Heart right ventricle (tissue), 16 donors: Measurements from ENCODE around the gene TEX51. TPM values are rescaled to one million over a fixed set of nuclear protein-coding genes. Genes with fewer than 3 reads are reported as not detected.

Source experiments
- ATAC-seq, 8 donors: fragments of 200-7000 bp; cut with Tn5 transposase; one replicate each; pipeline ENCODE4 v1.9.1; 2020; ENCODE audit warnings: mild to moderate bottlenecking in 8 of 8, moderate library complexity in 8 of 8, moderate number of reproducible peaks in 1 of 8
- DNase-seq, 2 donors: peaks; one replicate each; pipeline ENCODE4 v3.0.0-alpha.2; 2020
- H3K27ac ChIP-seq, 10 donors: fragments of 200-600 bp; sonication (generic) in 2 of 10; one replicate each; pipeline versions ENCODE4 v1.5.0 to v1.8.0; 2020 to 2022; ENCODE audit warnings: mild to moderate bottlenecking in 3 of 10
- H3K27me3 ChIP-seq, 7 donors: fragments of 200-600 bp; one replicate each; pipeline ENCODE4 v1.8.0; 2021 to 2022; ENCODE audit warnings: mild to moderate bottlenecking in 2 of 7
- H3K36me3 ChIP-seq, 9 donors: fragments of 200-600 bp; sonication (generic) in 1 of 9; one replicate each; pipeline versions ENCODE4 v1.5.0 to v1.8.0; 2020 to 2022; ENCODE audit warnings: mild to moderate bottlenecking in 2 of 9
- H3K4me1 ChIP-seq, 9 donors: fragments of 200-600 bp; sonication (generic) in 1 of 9; one replicate each; pipeline versions ENCODE4 v1.5.0 to v1.8.0; 2020 to 2022; ENCODE audit warnings: mild to moderate bottlenecking in 4 of 9
- H3K4me3 ChIP-seq, 10 donors: fragments of 200-600 bp; sonication (generic) in 2 of 10; one replicate each; pipeline versions ENCODE4 v1.5.0 to v1.8.0; 2020 to 2022; ENCODE audit warnings: mild to moderate bottlenecking in 7 of 10, moderate library complexity in 2 of 10
- H3K9me3 ChIP-seq, 11 donors: fragments of 200-600 bp in 10 of 11; sonication (generic) in 2 of 11; one replicate each; pipeline versions ENCODE4 v1.5.0 to v1.8.0; 2013 to 2022; ENCODE audit warnings: mild to moderate bottlenecking in 2 of 11, control low read depth in 1 of 11, moderate library complexity in 1 of 11
- WGBS, 2 donors: extraction: QIAGEN DNeasy Blood & Tissue Kit; methylation state at CpG; one replicate each; pipeline ENCODE4 v1.1.7; 2013; ENCODE audit warnings: inconsistent platforms in 1 of 2; 5-methylcytosine and 5-hydroxymethylcytosine counted together
- intact Hi-C, 10 donors: fragments of 100-400 bp; cut with DNase I; formaldehyde crosslinking; loops; one replicate each; pipeline versions ENCODE4 v1.11.1 to v1.14.2; 2022
- polyA plus RNA-seq, 2 donors: library from polyadenylated mRNA; stranded (reverse); fragments of 200-250 nt; gene quantifications; one replicate each; pipeline ENCODE4 v1.2.3, GENCODE V29; 2013
- total RNA-seq, 10 donors: library from RNA; stranded (reverse); fragmentation: NEBNext Ultra II Directional in 3 of 10; extraction: Animal tissue kit (Norgen Biotek cat#: 25700) in 3 of 10; gene quantifications; one replicate each; pipeline versions ENCODE4 v1.2.1 to v1.2.4, GENCODE V29; 2021 to 2023
- TF ChIP-seq, protein P1 (sequence below), 9 donors: fragments of 200-600 bp; sonication (generic) in 2 of 9; IDR thresholded peaks; one replicate each; pipeline versions ENCODE4 v1.5.0 to v1.8.0; 2021 to 2022; ENCODE audit warnings: antibody characterized with exemption in 9 of 9, mild to moderate bottlenecking in 5 of 9, moderate library complexity in 1 of 9
- donor health status: Arrhythmogenic right ventricular cardiomyopathy.
- donor health status: ischemic (EF 13 %, LVEDD 7.1; RV severe dilation, severe dysfunction).
- donor health status: healthy with polysubstance abuse.
- donor health status: DM: no; HTN: yes; CAD: no.
- donor health status: DM: no; HTN: no; CAD: no.
- donor health status: ischemic (EF 25% LVEDD 6.9; RV normal size, moderate dysfunction).
- donor health status: ischemic (EF 25% LVEDD 5.7; RV mildly dilated, moderate dysfunction).
- donor health status: healthy.
- donor health status: DM: yes; HTN: yes; CAD: no.
- donor health status: Ischemic cardiomyopathy.
- donor health status: ischemic (EF 35%, LVEDD 5.7; RV mildly dilated, moderate dysfunction).
- donor health status: nonischemic (EF 11% LVEDD 7.7; RV severe dilation, severe dysfunction).
- donor health status: DM: yes; HTN: yes; CAD: no.
- donor health status: PGD.
- donor health status: ischemic (EF 29% LVEDD 5.4; RV normal size, mild dysfunction).
- donor health status: nonischemic (EF 23%, LVEDD 6.1; RV moderate dilation, normal function).

TEX51 gene
- total and polyA plus RNA-seq, 12 donors, result not detected

DNA sequence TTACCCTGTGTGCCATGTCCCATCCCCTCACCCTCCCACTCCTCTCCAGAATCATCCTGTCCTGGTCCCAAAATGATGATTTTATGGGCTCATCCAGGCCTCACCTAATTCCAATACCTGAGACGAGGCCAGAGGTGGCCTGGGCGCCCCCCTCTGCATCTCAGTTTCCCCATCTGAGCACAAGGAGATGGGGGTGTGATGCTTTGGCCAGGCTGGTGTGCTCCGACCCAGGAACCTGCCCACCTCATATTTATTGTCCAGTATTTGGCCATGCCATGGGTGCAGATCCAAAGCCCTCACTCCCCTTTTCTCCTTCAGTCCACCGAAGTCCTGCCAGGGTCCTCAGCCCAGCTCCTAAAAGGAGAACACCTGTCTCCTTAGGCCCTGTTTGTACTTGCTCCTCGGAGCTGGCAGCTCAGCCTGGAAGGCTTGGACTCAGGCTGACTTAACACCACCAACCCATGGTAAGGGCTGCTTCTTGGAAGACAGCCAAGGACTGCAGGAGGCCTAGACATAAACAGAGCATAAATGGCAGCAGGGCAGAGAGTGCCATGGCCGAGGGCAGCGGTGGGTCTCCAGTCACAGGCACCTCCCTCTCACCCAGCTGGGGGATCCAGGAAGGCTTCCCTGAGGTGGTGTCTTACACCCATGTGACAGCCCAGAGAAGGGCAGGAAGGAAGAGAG, 3.6 kb downstream of the TEX51 start:
- ATAC-seq (peak in 1 of 8 donors; percentile 18), DNase-seq (no peak)
- WGBS, 2 donors, result 75 to 82% methylated on average over 7 of the region's 7 CpGs
- Histone ChIP-seq H3K36me3 (no peaks in the 10 kb centered on the region), H3K9me3 (peaks cover 0 to 17% (median 0%) of the 10 kb centered on the region in 11 donors), H3K27me3 (peaks cover 0 to 25% (median 14%) of the 10 kb centered on the region in 7 donors), H3K27ac (no peak overlapping the region), H3K4me1 (no peaks in the 10 kb centered on the region), H3K4me3 (no peak overlapping the region)
- intact Hi-C loops, result no loop called here
- TF ChIP-seq, protein P1, sequence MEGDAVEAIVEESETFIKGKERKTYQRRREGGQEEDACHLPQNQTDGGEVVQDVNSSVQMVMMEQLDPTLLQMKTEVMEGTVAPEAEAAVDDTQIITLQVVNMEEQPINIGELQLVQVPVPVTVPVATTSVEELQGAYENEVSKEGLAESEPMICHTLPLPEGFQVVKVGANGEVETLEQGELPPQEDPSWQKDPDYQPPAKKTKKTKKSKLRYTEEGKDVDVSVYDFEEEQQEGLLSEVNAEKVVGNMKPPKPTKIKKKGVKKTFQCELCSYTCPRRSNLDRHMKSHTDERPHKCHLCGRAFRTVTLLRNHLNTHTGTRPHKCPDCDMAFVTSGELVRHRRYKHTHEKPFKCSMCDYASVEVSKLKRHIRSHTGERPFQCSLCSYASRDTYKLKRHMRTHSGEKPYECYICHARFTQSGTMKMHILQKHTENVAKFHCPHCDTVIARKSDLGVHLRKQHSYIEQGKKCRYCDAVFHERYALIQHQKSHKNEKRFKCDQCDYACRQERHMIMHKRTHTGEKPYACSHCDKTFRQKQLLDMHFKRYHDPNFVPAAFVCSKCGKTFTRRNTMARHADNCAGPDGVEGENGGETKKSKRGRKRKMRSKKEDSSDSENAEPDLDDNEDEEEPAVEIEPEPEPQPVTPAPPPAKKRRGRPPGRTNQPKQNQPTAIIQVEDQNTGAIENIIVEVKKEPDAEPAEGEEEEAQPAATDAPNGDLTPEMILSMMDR (IDR thresholded peaks at IDR 0.05), result no peak

DNA sequence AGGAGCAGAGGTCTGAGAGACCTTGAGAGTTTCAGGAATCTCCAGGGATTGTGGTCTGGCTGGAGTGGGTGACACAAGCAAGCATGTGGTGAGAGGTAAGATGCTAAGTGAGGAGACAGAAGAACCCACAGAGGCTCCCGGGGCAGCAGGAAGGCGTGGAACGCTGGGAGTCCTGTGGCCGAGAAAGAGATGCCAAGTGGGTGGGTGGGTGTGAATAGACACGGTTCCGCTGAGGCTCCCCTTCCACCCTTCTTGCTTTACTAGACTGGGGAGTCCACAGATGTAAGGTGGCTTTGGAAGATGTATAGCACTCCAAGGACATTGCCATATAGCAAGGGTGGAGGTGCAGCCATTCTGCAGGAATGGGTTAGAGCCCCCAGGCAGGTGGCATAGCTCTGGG, 4.2 kb downstream of the TEX51 start:
- no peak overlapping the region for H3K27ac ChIP-seq
- ATAC-seq, result no peak
- H3K4me3 ChIP-seq, result no peak overlapping the region
- no peaks in the 10 kb centered on the region for H3K4me1 ChIP-seq
- H3K36me3 ChIP-seq, result no peaks in the 10 kb centered on the region
- TF ChIP-seq, protein P1 (IDR thresholded peaks at IDR 0.05), result no peak
- H3K27me3 ChIP-seq, result peaks cover 0 to 31% (median 20%) of the 10 kb centered on the region in 7 donors
- 82 to 91% methylated on average over 6 of the region's 6 CpGs for WGBS, 2 donors
- H3K9me3 ChIP-seq, result peaks cover 0 to 17% (median 0%) of the 10 kb centered on the region in 11 donors
- intact Hi-C loops, result no loop called here
- DNase-seq, result no peak

DNA sequence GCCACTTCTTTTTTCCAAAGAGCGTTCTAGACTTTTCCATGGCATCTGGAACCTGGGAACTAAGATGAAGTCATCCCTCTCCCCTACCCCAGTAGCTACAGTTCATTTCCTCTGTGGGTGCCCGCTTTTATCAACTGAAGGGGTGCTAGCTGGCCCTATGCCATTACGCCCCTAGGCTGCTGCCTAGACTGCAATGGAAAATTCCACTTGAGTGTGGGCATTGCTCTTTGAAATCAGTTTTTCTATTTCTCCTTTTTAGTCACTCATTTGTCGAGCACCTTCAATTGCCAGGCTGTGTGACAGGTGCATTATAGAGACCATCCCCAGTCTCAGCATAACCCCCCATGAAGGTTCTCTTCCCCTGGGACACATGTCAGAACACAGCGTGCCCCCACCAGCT, 7.3 kb downstream of the TEX51 start:
- intact Hi-C loops, result no loop called here

DNA sequence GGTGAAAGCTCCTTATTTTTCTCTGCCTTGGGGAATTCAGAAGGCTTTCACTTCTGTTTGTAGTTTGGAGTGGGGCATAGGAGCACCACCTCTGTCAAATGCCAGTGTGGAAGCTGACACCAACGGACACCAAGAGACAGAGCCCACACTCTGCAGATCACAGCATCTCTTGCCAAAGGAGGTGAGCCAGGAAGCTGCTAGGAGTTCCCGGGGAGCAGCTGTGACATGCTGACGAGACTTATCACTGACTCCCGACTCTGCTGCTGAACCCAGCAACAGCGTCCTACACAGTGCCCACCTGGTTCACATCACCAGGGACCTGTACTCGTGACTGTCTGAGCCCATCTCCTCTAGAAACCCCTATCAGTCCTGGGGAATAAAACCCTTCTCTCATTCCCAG, 8.1 kb downstream of the TEX51 start:
- Histone ChIP-seq H3K27ac (no peak overlapping the region), H3K36me3 (no peaks in the 10 kb centered on the region), H3K4me3 (no peak overlapping the region), H3K4me1 (no peaks in the 10 kb centered on the region), H3K9me3 (peaks cover 0 to 17% (median 0%) of the 10 kb centered on the region in 11 donors), H3K27me3 (peaks cover 0 to 40% (median 32%) of the 10 kb centered on the region in 7 donors)
- WGBS, 2 donors, result 30% methylated on average over 6 of the region's 6 CpGs
- intact Hi-C loops, result no loop called here
- DNase-seq (no peak), ATAC-seq (no peak)
- TF ChIP-seq, protein P1 (IDR thresholded peaks at IDR 0.05), result no peak

More for the DNA sequence above, 7.3 kb downstream of the TEX51 start:
- ATAC-seq (no peak), DNase-seq (no peak)
- no peaks in the 10 kb centered on the region for H3K36me3 ChIP-seq
- H3K9me3 ChIP-seq, result peaks cover 0 to 17% (median 0%) of the 10 kb centered on the region in 11 donors
- WGBS, 2 donors, result 90 to 91% methylated on average over 5 of the region's 5 CpGs
- TF ChIP-seq, protein P1 (IDR thresholded peaks at IDR 0.05), result no peak
- H3K27ac ChIP-seq, result no peak overlapping the region
- peaks cover 0 to 40% (median 30%) of the 10 kb centered on the region in 7 donors for H3K27me3 ChIP-seq
- no peaks in the 10 kb centered on the region for H3K4me1 ChIP-seq
- no peak overlapping the region for H3K4me3 ChIP-seq
